Heart right ventricle (tissue), 16 donors: Measurements from ENCODE around the gene PKIG. TPM values are rescaled to one million over a fixed set of nuclear protein-coding genes. Genes with fewer than 3 reads are reported as not detected.
A peak's percentile ranks its signal among the peaks of the same experiment; 100 is the strongest.

Source experiments
- ATAC-seq, 8 donors: fragments of 200-7000 bp; cut with Tn5 transposase; one replicate each; pipeline ENCODE4 v1.9.1; 2020; ENCODE audit warnings: mild to moderate bottlenecking in 8 of 8, moderate library complexity in 8 of 8, moderate number of reproducible peaks in 1 of 8
- DNase-seq, 2 donors: peaks; one replicate each; pipeline ENCODE4 v3.0.0-alpha.2; 2020
- H3K27ac ChIP-seq, 10 donors: fragments of 200-600 bp; sonication (generic) in 2 of 10; one replicate each; pipeline versions ENCODE4 v1.5.0 to v1.8.0; 2020 to 2022; ENCODE audit warnings: mild to moderate bottlenecking in 3 of 10
- H3K27me3 ChIP-seq, 7 donors: fragments of 200-600 bp; one replicate each; pipeline ENCODE4 v1.8.0; 2021 to 2022; ENCODE audit warnings: mild to moderate bottlenecking in 2 of 7
- H3K36me3 ChIP-seq, 9 donors: fragments of 200-600 bp; sonication (generic) in 1 of 9; one replicate each; pipeline versions ENCODE4 v1.5.0 to v1.8.0; 2020 to 2022; ENCODE audit warnings: mild to moderate bottlenecking in 2 of 9
- H3K4me1 ChIP-seq, 9 donors: fragments of 200-600 bp; sonication (generic) in 1 of 9; one replicate each; pipeline versions ENCODE4 v1.5.0 to v1.8.0; 2020 to 2022; ENCODE audit warnings: mild to moderate bottlenecking in 4 of 9
- H3K4me3 ChIP-seq, 10 donors: fragments of 200-600 bp; sonication (generic) in 2 of 10; one replicate each; pipeline versions ENCODE4 v1.5.0 to v1.8.0; 2020 to 2022; ENCODE audit warnings: mild to moderate bottlenecking in 7 of 10, moderate library complexity in 2 of 10
- H3K9me3 ChIP-seq, 11 donors: fragments of 200-600 bp in 10 of 11; sonication (generic) in 2 of 11; one replicate each; pipeline versions ENCODE4 v1.5.0 to v1.8.0; 2013 to 2022; ENCODE audit warnings: mild to moderate bottlenecking in 2 of 11, control low read depth in 1 of 11, moderate library complexity in 1 of 11
- WGBS, 2 donors: extraction: QIAGEN DNeasy Blood & Tissue Kit; methylation state at CpG; one replicate each; pipeline ENCODE4 v1.1.7; 2013; ENCODE audit warnings: inconsistent platforms in 1 of 2; 5-methylcytosine and 5-hydroxymethylcytosine counted together
- intact Hi-C, 10 donors: fragments of 100-400 bp; cut with DNase I; formaldehyde crosslinking; loops; one replicate each; pipeline versions ENCODE4 v1.11.1 to v1.14.2; 2022
- polyA plus RNA-seq, 2 donors: library from polyadenylated mRNA; stranded (reverse); fragments of 200-250 nt; gene quantifications; one replicate each; pipeline ENCODE4 v1.2.3, GENCODE V29; 2013
- total RNA-seq, 10 donors: library from RNA; stranded (reverse); fragmentation: NEBNext Ultra II Directional in 3 of 10; extraction: Animal tissue kit (Norgen Biotek cat#: 25700) in 3 of 10; gene quantifications; one replicate each; pipeline versions ENCODE4 v1.2.1 to v1.2.4, GENCODE V29; 2021 to 2023
- TF ChIP-seq, protein P1 (sequence below), 9 donors: fragments of 200-600 bp; sonication (generic) in 2 of 9; IDR thresholded peaks; one replicate each; pipeline versions ENCODE4 v1.5.0 to v1.8.0; 2021 to 2022; ENCODE audit warnings: antibody characterized with exemption in 9 of 9, mild to moderate bottlenecking in 5 of 9, moderate library complexity in 1 of 9
- donor health status: Arrhythmogenic right ventricular cardiomyopathy.
- donor health status: ischemic (EF 13 %, LVEDD 7.1; RV severe dilation, severe dysfunction).
- donor health status: healthy with polysubstance abuse.
- donor health status: DM: no; HTN: yes; CAD: no.
- donor health status: DM: no; HTN: no; CAD: no.
- donor health status: ischemic (EF 25% LVEDD 6.9; RV normal size, moderate dysfunction).
- donor health status: ischemic (EF 25% LVEDD 5.7; RV mildly dilated, moderate dysfunction).
- donor health status: healthy.
- donor health status: DM: yes; HTN: yes; CAD: no.
- donor health status: Ischemic cardiomyopathy.
- donor health status: ischemic (EF 35%, LVEDD 5.7; RV mildly dilated, moderate dysfunction).
- donor health status: nonischemic (EF 11% LVEDD 7.7; RV severe dilation, severe dysfunction).
- donor health status: DM: yes; HTN: yes; CAD: no.
- donor health status: PGD.
- donor health status: ischemic (EF 29% LVEDD 5.4; RV normal size, mild dysfunction).
- donor health status: nonischemic (EF 23%, LVEDD 6.1; RV moderate dilation, normal function).

The PKIG gene
- total and polyA plus RNA-seq, 12 donors, result 155 to 342 (median 210) TPM

DNA sequence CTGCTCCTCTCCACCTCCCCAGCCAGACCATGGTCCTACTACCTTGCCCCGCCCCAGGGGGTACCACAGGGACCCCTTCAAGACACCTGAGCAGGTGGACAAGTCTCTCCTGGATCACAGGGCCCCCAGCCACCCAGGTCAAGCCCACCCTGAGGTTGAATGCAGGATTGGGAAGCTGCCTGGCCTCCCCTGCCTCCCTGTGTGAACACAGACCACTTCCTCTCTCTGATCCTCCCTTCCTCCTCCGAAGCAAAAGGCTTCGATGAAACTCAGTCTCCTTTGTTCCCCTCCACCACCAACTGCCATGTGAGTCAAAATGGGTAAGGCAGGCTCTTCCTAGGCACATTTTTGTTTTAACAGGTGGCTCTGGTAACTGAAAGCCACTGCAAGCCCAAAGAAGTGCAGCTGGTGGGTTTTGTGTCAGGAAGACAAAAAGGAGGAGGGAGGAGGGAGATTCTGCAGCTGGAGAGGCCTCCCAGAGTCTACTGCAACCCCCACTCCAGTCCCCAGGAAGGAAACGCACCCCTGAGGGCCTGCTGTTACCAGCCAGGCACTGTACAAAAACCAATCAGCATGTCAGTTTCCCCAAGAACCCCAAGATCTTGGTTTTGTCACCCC, 63.8 kb downstream of the PKIG start:
- Histone ChIP-seq H3K36me3 (peaks cover 0 to 12% (median 0%) of the 10 kb centered on the region in 9 donors), H3K4me3 (no peak overlapping the region), H3K9me3 (no peaks in the 10 kb centered on the region), H3K4me1 (peaks cover 30 to 98% (median 78%) of the 10 kb centered on the region in 9 donors), H3K27ac (peak overlapping the region in 9 of 10 donors; percentile 21 to 91 (median 48)), H3K27me3 (no peaks in the 10 kb centered on the region)
- DNase-seq (no peak), ATAC-seq (no peak)
- intact Hi-C loops, result no loop called here
- WGBS, 2 donors, result 43 to 62% methylated on average over 4 of the region's 4 CpGs
- TF ChIP-seq, protein P1, sequence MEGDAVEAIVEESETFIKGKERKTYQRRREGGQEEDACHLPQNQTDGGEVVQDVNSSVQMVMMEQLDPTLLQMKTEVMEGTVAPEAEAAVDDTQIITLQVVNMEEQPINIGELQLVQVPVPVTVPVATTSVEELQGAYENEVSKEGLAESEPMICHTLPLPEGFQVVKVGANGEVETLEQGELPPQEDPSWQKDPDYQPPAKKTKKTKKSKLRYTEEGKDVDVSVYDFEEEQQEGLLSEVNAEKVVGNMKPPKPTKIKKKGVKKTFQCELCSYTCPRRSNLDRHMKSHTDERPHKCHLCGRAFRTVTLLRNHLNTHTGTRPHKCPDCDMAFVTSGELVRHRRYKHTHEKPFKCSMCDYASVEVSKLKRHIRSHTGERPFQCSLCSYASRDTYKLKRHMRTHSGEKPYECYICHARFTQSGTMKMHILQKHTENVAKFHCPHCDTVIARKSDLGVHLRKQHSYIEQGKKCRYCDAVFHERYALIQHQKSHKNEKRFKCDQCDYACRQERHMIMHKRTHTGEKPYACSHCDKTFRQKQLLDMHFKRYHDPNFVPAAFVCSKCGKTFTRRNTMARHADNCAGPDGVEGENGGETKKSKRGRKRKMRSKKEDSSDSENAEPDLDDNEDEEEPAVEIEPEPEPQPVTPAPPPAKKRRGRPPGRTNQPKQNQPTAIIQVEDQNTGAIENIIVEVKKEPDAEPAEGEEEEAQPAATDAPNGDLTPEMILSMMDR (IDR thresholded peaks at IDR 0.05), result no peak

DNA sequence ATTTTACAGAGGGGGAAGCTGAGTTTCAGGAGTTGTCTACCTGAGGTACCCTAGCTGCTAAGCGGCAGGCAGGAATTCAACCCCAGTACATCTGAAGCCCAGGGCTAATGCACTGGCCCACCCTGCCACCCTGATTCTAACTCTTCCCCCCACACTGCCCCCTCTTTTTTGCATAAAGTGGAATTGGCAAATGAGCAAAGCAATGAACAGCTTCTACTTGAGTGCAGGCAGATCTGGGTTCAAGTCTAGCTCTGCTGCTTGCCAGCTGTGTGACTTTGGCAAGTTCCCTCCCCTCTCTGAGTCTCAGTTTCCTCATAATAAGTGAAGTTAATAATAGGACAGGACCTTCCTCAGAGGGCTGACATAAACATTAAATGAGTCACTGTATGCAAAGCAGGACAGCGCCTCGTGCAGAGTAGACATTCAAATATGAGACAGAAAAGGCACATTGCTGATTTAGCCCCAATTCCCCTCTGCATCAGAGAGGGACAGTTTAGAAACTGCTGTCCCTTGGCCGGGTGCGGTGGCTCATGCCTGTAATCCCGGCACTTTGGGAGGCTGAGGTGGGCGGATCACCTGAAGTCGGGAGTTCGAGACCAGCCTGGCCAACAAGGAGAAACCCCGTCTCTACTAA, 64.4 kb downstream of the PKIG start:
- Histone ChIP-seq H3K36me3 (peaks cover 0 to 12% (median 0%) of the 10 kb centered on the region in 9 donors), H3K9me3 (no peaks in the 10 kb centered on the region), H3K4me1 (peaks cover 31 to 94% (median 75%) of the 10 kb centered on the region in 9 donors), H3K27me3 (no peaks in the 10 kb centered on the region), H3K4me3 (no peak overlapping the region), H3K27ac (peak overlapping the region in 8 of 10 donors; percentile 21 to 91 (median 56))
- intact Hi-C loops, result no loop called here
- DNase-seq, result no peak
- WGBS, 2 donors, result 80 to 83% methylated on average over 10 of the region's 10 CpGs
- no peak for ATAC-seq
- TF ChIP-seq, protein P1 (IDR thresholded peaks at IDR 0.05), result no peak

DNA sequence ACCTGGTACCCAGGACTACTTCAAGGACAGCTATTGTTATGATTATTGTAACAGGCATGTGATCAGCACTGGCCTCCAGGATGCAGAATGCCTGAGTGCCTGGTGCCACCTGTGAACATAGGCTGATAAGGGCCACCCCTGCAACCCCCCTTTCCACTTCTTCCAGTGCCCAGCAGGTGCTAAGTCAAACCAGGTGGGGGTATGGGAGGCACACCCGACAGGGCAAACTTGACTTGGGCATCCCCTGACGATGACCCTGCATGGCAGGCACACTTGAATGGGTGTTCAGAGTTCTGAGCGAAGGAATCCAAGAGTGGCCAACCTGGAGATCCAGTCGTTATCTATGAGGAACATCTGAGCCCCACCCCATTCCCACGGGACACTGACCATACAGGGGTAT, 65.7 kb downstream of the PKIG start:
- ATAC-seq (no peak), DNase-seq (no peak)
- Histone ChIP-seq H3K27me3 (no peaks in the 10 kb centered on the region), H3K27ac (no peak overlapping the region), H3K4me3 (no peak overlapping the region), H3K4me1 (peaks cover 22 to 85% (median 64%) of the 10 kb centered on the region in 9 donors), H3K9me3 (no peaks in the 10 kb centered on the region), H3K36me3 (peaks cover 0 to 12% (median 0%) of the 10 kb centered on the region in 9 donors)
- intact Hi-C loops, result no loop called here
- TF ChIP-seq, protein P1 (IDR thresholded peaks at IDR 0.05), result no peak
- WGBS, 2 donors, result 88 to 92% methylated on average over 5 of the region's 5 CpGs

DNA sequence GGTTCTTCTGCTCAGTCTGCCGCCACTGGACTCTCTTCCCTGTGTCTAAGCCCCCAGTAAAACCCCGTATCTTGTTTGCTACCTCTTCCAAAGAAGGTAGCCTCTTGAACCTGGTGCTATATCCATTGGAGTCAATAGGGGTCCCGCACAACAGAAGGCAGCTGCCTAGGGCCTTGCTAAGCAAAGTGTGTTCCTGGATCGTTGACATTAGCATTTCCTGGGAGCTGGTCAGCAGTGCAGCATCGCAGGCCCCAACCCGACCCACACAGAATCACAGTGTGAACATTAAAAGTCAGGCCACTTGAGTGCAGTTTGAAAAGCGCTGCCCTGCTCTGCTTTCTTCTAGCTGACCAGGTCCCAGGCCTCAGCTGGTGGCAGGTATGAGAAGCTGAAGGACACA, 66.2 kb downstream of the PKIG start:
- TF ChIP-seq, protein P1 (IDR thresholded peaks at IDR 0.05), result no peak
- DNase-seq, result no peak
- intact Hi-C loops, result no loop called here
- Histone ChIP-seq H3K9me3 (no peaks in the 10 kb centered on the region), H3K4me3 (no peak overlapping the region), H3K27ac (peak overlapping the region in 1 of 10 donors; percentile 29), H3K4me1 (peaks cover 20 to 85% (median 63%) of the 10 kb centered on the region in 9 donors), H3K36me3 (peaks cover 0 to 12% (median 0%) of the 10 kb centered on the region in 9 donors), H3K27me3 (no peaks in the 10 kb centered on the region)
- WGBS, 2 donors, result 75 to 82% methylated on average over 7 of the region's 7 CpGs
- no peak for ATAC-seq
